HEK293 (cell line): ENCODE measurements around the gene MCM6.

Experiments used
- CTCF ChIA-PET: fragments of 350-600 bp; formaldehyde crosslinking; extraction: SDS; loops from one replicate; lab custom pipeline; 2021; ENCODE audit warnings: antibody characterized with exemption; lab: Yijun Ruan, JAX
- POLR2A ChIA-PET: fragments of 300-600 bp; formaldehyde crosslinking; extraction: SDS; loops from one replicate; lab custom pipeline; 2020; ENCODE audit warnings: antibody characterized with exemption, inconsistent platforms; lab: Yijun Ruan, JAX
- H3K27ac ChIP-seq: fragments of 200-500 bp; sonication (Bioruptor generic); 2 replicates; pipeline ENCODE4 v1.5.1; 2014; ENCODE audit warnings: low read depth, low read length, control low read depth, inconsistent platforms; ENCODE audit errors: extremely low read depth
- H3K36me3 ChIP-seq, 2 experiments: fragments of 200-500 bp in 1 of 2; sonication (Bioruptor generic) in 1 of 2; 1 replicate in 1 of 2; 2 replicates in 1 of 2; pipeline ENCODE4 v1.5.1; 2014 to 2017; ENCODE audit warnings: inconsistent platforms in 2 of 2, low read length in 2 of 2; ENCODE audit not compliant: control insufficient read depth in 2 of 2, insufficient read depth in 1 of 2
- H3K4me1 ChIP-seq: fragments of 200-500 bp; sonication (Bioruptor generic); 2 replicates; pipeline ENCODE4 v1.5.1; 2014; ENCODE audit warnings: mild to moderate bottlenecking, low read length, inconsistent platforms; ENCODE audit not compliant: control insufficient read depth, insufficient read depth
- H3K4me3 ChIP-seq: 2 replicates; pipeline ENCODE4 v1.5.1; 2011; ENCODE audit warnings: low read depth, mild to moderate bottlenecking, control low read depth, low read length, moderate library complexity
- H3K9me3 ChIP-seq: fragments of 200-500 bp; sonication (Bioruptor generic); 2 replicates; pipeline ENCODE4 v1.5.1; 2014; ENCODE audit warnings: low read depth, low read length, inconsistent platforms; ENCODE audit not compliant: control insufficient read depth, insufficient read depth
- EGR2 ChIP-seq: fragments of 450-650 bp; formaldehyde crosslinking; IDR thresholded peaks from 2 replicates; pipeline ENCODE4 v1.5.1; 2016; ENCODE audit warnings: low read depth, missing biosample characterization, missing genetic modification characterization
- KLF1 ChIP-seq: fragments of 450-650 bp; formaldehyde crosslinking; IDR thresholded peaks from 2 replicates; pipeline ENCODE4 v1.5.1; 2016; ENCODE audit warnings: missing biosample characterization, missing genetic modification characterization
- SETDB1 ChIP-seq: IDR thresholded peaks from one replicate; pipeline ENCODE4 v1.6.1; 2017; ENCODE audit warnings: mild to moderate bottlenecking, low read length, moderate library complexity, mixed read lengths; ENCODE audit not compliant: insufficient read length
- ZBTB6 ChIP-seq: fragments of 450-650 bp; formaldehyde crosslinking; IDR thresholded peaks from 2 replicates; pipeline ENCODE4 v1.5.1; 2017; ENCODE audit warnings: missing biosample characterization, missing genetic modification characterization
- ZNF140 ChIP-seq: fragments of 450-650 bp; formaldehyde crosslinking; IDR thresholded peaks from 2 replicates; pipeline ENCODE4 v1.5.1; 2016; ENCODE audit warnings: missing biosample characterization, missing genetic modification characterization
- ZNF24 ChIP-seq: fragments of 450-650 bp; formaldehyde crosslinking; IDR thresholded peaks from 2 replicates; pipeline ENCODE4 v1.5.1; 2016; ENCODE audit warnings: missing biosample characterization, missing genetic modification characterization
- ZNF398 ChIP-seq: fragments of 450-650 bp; formaldehyde crosslinking; IDR thresholded peaks from 2 replicates; pipeline ENCODE4 v1.5.1; 2017; ENCODE audit warnings: missing biosample characterization, missing genetic modification characterization
- ZNF521 ChIP-seq: fragments of 450-650 bp; formaldehyde crosslinking; IDR thresholded peaks from 2 replicates; pipeline ENCODE4 v1.5.1; 2017; ENCODE audit warnings: missing biosample characterization, mild to moderate bottlenecking, missing genetic modification characterization
- ZNF623 ChIP-seq: fragments of 450-650 bp; formaldehyde crosslinking; IDR thresholded peaks from 2 replicates; pipeline ENCODE4 v1.5.1; 2016; ENCODE audit warnings: missing biosample characterization, missing genetic modification characterization
- ZNF645 ChIP-seq: fragments of 450-650 bp; formaldehyde crosslinking; IDR thresholded peaks from 2 replicates; pipeline ENCODE4; 2016; ENCODE audit warnings: missing biosample characterization, missing genetic modification characterization
- ZNF747 ChIP-seq: fragments of 450-650 bp; formaldehyde crosslinking; IDR thresholded peaks from 2 replicates; pipeline ENCODE4 v1.5.1; 2016; ENCODE audit warnings: missing biosample characterization, missing genetic modification characterization
- TF ChIP-seq, protein P1 (sequence below): fragments of 450-650 bp; formaldehyde crosslinking; IDR thresholded peaks from 2 replicates; pipeline ENCODE4 v1.5.1; 2016; ENCODE audit warnings: missing biosample characterization, missing genetic modification characterization
- TF ChIP-seq, protein P2 (sequence below): fragments of 450-650 bp; formaldehyde crosslinking; conservative IDR thresholded peaks from 2 replicates; pipeline ENCODE4 v1.5.1; 2016; ENCODE audit warnings: low read depth, missing biosample characterization, missing genetic modification characterization
- TF ChIP-seq, protein P3 (sequence below): fragments of 450-650 bp; formaldehyde crosslinking; IDR thresholded peaks from 2 replicates; pipeline ENCODE4 v1.5.1; 2016; ENCODE audit warnings: missing biosample characterization, missing genetic modification characterization

The MCM6 gene

DNA sequence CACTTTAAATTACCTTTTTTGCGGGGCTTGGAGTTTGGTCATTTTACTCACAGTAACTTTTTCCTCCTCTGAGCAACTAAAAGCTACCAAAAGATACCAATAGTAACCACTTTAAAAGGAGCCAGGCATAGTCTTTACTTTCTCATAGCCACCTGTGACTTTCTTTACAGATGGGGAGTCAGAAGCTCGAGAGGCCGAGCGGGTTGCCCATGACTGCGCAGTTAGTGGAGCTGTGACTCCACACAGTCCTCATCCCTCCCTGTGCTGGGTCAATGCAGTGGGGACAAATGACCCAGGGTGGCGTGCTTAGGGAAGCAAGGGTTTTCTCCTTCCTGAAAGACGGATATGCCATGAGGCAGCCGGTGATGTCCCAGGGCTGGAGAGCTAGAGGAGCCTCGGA lies 51.1 kb downstream of the MCM6 start:
- TF ChIP-seq, protein P1, sequence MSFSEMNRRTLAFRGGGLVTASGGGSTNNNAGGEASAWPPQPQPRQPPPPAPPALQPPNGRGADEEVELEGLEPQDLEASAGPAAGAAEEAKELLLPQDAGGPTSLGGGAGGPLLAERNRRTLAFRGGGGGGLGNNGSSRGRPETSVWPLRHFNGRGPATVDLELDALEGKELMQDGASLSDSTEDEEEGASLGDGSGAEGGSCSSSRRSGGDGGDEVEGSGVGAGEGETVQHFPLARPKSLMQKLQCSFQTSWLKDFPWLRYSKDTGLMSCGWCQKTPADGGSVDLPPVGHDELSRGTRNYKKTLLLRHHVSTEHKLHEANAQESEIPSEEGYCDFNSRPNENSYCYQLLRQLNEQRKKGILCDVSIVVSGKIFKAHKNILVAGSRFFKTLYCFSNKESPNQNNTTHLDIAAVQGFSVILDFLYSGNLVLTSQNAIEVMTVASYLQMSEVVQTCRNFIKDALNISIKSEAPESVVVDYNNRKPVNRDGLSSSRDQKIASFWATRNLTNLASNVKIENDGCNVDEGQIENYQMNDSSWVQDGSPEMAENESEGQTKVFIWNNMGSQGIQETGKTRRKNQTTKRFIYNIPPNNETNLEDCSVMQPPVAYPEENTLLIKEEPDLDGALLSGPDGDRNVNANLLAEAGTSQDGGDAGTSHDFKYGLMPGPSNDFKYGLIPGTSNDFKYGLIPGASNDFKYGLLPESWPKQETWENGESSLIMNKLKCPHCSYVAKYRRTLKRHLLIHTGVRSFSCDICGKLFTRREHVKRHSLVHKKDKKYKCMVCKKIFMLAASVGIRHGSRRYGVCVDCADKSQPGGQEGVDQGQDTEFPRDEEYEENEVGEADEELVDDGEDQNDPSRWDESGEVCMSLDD (tag by site-specific recombination) = no peak
- TF ChIP-seq ZNF140 (tag by site-specific recombination) = no peak
- TF ChIP-seq, all 188 proteins: peak for 0
- Histone ChIP-seq H3K27ac (no peak overlapping the region), H3K9me3 (no peaks in the 10 kb centered on the region), H3K36me3 (no peaks in the 10 kb centered on the region), H3K4me1 (no peaks in the 10 kb centered on the region), H3K4me3 (no peak overlapping the region)
- CTCF ChIA-PET = interaction anchor here (0.6 to 3.3 kb wide), 4 partner anchors 9 to 786 kb away, joined by 3 to 14 read pairs (median 4); no protein-coding TSS in a partner anchor
- POLR2A ChIA-PET = interaction anchor here (0.6 kb wide), 1 partner anchor 128 kb away, joined by 3 read pairs; no protein-coding TSS in a partner anchor

- peak; percentile 40 for TF ChIP-seq SETDB1
- TF ChIP-seq, protein P2, sequence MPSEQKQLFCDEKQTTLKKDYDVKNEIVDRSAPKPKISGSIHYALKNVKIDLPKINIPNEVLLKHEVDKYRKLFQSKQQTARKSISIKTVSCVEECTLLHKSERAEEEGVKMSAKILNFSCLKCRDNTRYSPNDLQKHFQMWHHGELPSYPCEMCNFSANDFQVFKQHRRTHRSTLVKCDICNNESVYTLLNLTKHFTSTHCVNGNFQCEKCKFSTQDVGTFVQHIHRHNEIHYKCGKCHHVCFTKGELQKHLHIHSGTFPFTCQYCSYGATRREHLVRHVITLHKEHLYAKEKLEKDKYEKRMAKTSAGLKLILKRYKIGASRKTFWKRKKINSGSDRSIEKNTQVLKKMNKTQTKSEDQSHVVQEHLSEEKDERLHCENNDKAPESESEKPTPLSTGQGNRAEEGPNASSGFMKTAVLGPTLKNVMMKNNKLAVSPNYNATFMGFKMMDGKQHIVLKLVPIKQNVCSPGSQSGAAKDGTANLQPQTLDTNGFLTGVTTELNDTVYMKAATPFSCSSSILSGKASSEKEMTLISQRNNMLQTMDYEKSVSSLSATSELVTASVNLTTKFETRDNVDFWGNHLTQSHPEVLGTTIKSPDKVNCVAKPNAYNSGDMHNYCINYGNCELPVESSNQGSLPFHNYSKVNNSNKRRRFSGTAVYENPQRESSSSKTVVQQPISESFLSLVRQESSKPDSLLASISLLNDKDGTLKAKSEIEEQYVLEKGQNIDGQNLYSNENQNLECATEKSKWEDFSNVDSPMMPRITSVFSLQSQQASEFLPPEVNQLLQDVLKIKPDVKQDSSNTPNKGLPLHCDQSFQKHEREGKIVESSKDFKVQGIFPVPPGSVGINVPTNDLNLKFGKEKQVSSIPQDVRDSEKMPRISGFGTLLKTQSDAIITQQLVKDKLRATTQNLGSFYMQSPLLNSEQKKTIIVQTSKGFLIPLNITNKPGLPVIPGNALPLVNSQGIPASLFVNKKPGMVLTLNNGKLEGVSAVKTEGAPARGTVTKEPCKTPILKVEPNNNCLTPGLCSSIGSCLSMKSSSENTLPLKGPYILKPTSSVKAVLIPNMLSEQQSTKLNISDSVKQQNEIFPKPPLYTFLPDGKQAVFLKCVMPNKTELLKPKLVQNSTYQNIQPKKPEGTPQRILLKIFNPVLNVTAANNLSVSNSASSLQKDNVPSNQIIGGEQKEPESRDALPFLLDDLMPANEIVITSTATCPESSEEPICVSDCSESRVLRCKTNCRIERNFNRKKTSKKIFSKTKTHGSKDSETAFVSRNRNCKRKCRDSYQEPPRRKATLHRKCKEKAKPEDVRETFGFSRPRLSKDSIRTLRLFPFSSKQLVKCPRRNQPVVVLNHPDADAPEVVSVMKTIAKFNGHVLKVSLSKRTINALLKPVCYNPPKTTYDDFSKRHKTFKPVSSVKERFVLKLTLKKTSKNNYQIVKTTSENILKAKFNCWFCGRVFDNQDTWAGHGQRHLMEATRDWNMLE (tag by site-specific recombination) = no peak
- H3K9me3 ChIP-seq = no peaks in the 10 kb centered on the region
- no peaks in the 10 kb centered on the region for H3K4me1 ChIP-seq
- ChIA-PET CTCF (interaction anchor here (0.6 kb wide), 1 partner anchor 22 kb away, joined by 4 read pairs; no protein-coding TSS in a partner anchor), POLR2A (no interaction called here)
- H3K36me3 ChIP-seq = no peaks in the 10 kb centered on the region
- H3K27ac ChIP-seq = no peak overlapping the region
- H3K4me3 ChIP-seq = no peak overlapping the region
Measured at GRCh38 chr2:135822855-135823254, 53.4 kb downstream of the MCM6 start.

DNA sequence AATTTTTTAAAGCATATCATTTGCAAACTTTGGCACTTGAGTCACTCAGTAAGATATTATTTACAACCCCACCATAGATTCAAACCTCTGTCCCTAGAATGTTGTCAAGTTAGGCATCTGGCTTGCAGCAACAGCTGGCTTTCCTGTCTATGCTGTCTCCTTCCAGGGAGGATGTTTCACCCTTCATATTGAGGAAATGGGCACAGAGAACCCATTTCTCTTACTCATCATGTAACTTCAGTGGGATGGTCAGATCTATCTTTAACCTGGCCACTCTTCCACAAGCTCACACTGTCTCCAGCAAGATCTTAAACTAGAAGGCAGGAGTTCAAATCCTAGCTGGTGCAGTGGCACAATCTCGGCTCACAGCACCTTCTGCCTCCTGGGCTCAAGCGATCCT lies 55.1 kb downstream of the MCM6 start:
- POLR2A ChIA-PET = no interaction called here
- CTCF ChIA-PET = no interaction called here
- Histone ChIP-seq H3K4me1 (no peaks in the 10 kb centered on the region), H3K9me3 (no peaks in the 10 kb centered on the region), H3K4me3 (no peak overlapping the region), H3K36me3 (no peaks in the 10 kb centered on the region), H3K27ac (no peak overlapping the region)
- TF ChIP-seq ZNF398 (tag by site-specific recombination) = no peak
- no peak for TF ChIP-seq ZNF521
- TF ChIP-seq ZBTB6 (tag by site-specific recombination) = no peak
- TF ChIP-seq KLF1 (tag by site-specific recombination) = no peak
- TF ChIP-seq ZNF747 (tag by site-specific recombination) = no peak
- no peak for TF ChIP-seq ZNF645 (tag by site-specific recombination)
- no peak for TF ChIP-seq EGR2 (tag by site-specific recombination)
- TF ChIP-seq, protein P3, sequence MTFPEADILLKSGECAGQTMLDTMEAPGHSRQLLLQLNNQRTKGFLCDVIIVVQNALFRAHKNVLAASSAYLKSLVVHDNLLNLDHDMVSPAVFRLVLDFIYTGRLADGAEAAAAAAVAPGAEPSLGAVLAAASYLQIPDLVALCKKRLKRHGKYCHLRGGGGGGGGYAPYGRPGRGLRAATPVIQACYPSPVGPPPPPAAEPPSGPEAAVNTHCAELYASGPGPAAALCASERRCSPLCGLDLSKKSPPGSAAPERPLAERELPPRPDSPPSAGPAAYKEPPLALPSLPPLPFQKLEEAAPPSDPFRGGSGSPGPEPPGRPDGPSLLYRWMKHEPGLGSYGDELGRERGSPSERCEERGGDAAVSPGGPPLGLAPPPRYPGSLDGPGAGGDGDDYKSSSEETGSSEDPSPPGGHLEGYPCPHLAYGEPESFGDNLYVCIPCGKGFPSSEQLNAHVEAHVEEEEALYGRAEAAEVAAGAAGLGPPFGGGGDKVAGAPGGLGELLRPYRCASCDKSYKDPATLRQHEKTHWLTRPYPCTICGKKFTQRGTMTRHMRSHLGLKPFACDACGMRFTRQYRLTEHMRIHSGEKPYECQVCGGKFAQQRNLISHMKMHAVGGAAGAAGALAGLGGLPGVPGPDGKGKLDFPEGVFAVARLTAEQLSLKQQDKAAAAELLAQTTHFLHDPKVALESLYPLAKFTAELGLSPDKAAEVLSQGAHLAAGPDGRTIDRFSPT = no peak
- no peak for TF ChIP-seq ZNF24 (tag by site-specific recombination)
- no peak for TF ChIP-seq ZNF623
